Esophagus (tissue), 2 donors: ENCODE measurements around the gene ADAMTS9. TPM values are rescaled to one million over a fixed set of nuclear protein-coding genes. Genes with fewer than 3 reads are reported as not detected.

Experiments
- H3K27ac ChIP-seq, 2 donors: one replicate each; pipeline ENCODE4 v1.5.1; 2013; ENCODE audit warnings: low read depth in 2 of 2, mild to moderate bottlenecking in 2 of 2, inconsistent platforms in 1 of 2, low read length in 1 of 2, moderate library complexity in 1 of 2
- H3K27me3 ChIP-seq, 2 donors: one replicate each; pipeline ENCODE4 v1.6.1; 2013; ENCODE audit warnings: low read length in 2 of 2, control low read depth in 1 of 2, mild to moderate bottlenecking in 1 of 2; ENCODE audit not compliant: insufficient read depth in 2 of 2, control insufficient read depth in 1 of 2
- H3K36me3 ChIP-seq, 2 donors: one replicate each; pipeline ENCODE4 v1.6.1; 2013; ENCODE audit warnings: low read length in 1 of 2; ENCODE audit not compliant: control insufficient read depth in 2 of 2, insufficient read depth in 2 of 2
- H3K4me1 ChIP-seq, 2 donors: one replicate each; pipeline ENCODE4 v1.6.1; 2013; ENCODE audit warnings: low read length in 1 of 2; ENCODE audit not compliant: control insufficient read depth in 2 of 2, insufficient read depth in 2 of 2
- H3K4me3 ChIP-seq, 2 donors: one replicate each; pipeline ENCODE4 v1.5.1; 2013; ENCODE audit warnings: low read length in 2 of 2, mild to moderate bottlenecking in 2 of 2, low read depth in 1 of 2, moderate library complexity in 1 of 2
- H3K9me3 ChIP-seq, 2 donors: one replicate each; pipeline ENCODE4 v1.6.1; 2013; ENCODE audit warnings: mild to moderate bottlenecking in 2 of 2, low read depth in 1 of 2, low read length in 1 of 2, moderate library complexity in 1 of 2; ENCODE audit not compliant: control insufficient read depth in 2 of 2, insufficient read depth in 1 of 2
- WGBS, 2 donors: extraction: QIAGEN DNeasy Blood & Tissue Kit; methylation state at CpG; one replicate each; pipeline ENCODE4 v1.1.7; 2013; 5-methylcytosine and 5-hydroxymethylcytosine counted together
- polyA plus RNA-seq, 2 donors: library from polyadenylated mRNA; stranded (reverse); fragments of 200-250 nt; gene quantifications; one replicate each; pipeline ENCODE4 v1.2.3, GENCODE V29; 2013
- donor health status: healthy with polysubstance abuse.
- donor health status: Bipolar disorder and iron deficiency.

The ADAMTS9 gene
- 1 to 10 TPM; 3.1 to 3.3 TPM for polyA plus RNA-seq

DNA sequence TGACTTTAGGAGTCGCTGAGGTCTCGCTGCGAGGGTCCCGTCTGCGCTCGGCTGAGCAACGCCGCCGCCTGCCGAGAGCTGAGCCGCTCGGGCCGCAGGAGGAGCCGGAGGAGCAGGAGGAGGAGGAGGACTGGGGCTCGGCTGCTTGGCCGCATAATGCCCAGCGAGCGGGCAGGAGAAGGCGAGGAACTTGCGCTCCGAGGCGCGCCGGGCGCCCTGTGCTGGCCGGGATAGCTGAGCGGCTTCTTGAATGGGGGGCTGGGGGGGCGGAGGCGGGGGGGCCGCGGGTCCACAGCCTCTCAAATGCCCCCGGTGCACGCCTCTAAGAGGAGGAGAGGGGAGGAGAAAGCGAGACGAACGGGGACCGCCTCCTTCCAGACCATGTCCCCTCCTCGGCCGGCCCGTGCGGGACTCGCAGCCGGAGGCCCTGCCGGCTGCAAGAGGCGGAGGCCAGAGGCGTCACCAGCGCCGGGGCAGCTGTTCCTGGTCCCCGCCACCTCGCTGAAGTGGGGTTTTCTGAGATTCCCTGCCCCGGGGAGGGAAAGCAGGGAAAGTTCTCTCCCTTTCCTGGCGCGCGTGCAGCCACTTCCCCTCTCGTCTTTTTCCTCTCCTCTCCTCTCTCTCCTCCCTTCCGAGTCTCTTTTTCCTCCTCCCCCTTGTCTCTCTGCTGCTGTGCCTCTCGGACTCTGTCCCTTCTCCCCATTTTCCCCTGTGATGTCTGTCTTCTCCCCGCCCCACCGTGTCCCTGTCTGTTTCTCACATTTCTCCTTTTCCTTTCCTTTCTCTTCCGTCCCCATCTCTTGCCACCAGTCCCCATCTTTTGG is at the start of gene ADAMTS9:
Gene ADAMTS9 (minus strand): TSS at position 220 of the 824 bp plus-strand sequence. CDS start 343 bp downstream, outside the sequence.
- Histone ChIP-seq H3K27me3 (no peaks in the 10 kb centered on the region), H3K36me3 (no peaks in the 10 kb centered on the region), H3K27ac (peak within 1 kb of the TSS; percentile 85 to 88), H3K4me3 (peak within 1 kb of the TSS; percentile 63 to 67), H3K9me3 (no peaks in the 10 kb centered on the region), H3K4me1 (peaks cover 0 to 2% of the 10 kb centered on the region in 2 donors)
- WGBS, 2 donors: 2% methylated on average over 46 to 60 of the region's 60 CpGs

GRCh38 chr3:64732576-64732975 is 44.8 kb upstream of the ADAMTS9 start:
- H3K36me3 ChIP-seq: no peaks in the 10 kb centered on the region
- H3K9me3 ChIP-seq: no peaks in the 10 kb centered on the region
- no peak overlapping the region for H3K27ac ChIP-seq
- H3K4me1 ChIP-seq: no peaks in the 10 kb centered on the region
- no peaks in the 10 kb centered on the region for H3K27me3 ChIP-seq
- WGBS, 2 donors: 79 to 94% methylated on average over 1 of the region's 1 CpG
- H3K4me3 ChIP-seq: no peak overlapping the region

GRCh38 chr3:64730681-64731080 is 42.9 kb upstream of the ADAMTS9 start:
- 65 to 71% methylated on average over 3 of the region's 3 CpGs for WGBS, 2 donors
- no peak overlapping the region for H3K27ac ChIP-seq
- no peaks in the 10 kb centered on the region for H3K4me1 ChIP-seq
- no peaks in the 10 kb centered on the region for H3K36me3 ChIP-seq
- H3K4me3 ChIP-seq: no peak overlapping the region
- no peaks in the 10 kb centered on the region for H3K9me3 ChIP-seq
- no peaks in the 10 kb centered on the region for H3K27me3 ChIP-seq

DNA sequence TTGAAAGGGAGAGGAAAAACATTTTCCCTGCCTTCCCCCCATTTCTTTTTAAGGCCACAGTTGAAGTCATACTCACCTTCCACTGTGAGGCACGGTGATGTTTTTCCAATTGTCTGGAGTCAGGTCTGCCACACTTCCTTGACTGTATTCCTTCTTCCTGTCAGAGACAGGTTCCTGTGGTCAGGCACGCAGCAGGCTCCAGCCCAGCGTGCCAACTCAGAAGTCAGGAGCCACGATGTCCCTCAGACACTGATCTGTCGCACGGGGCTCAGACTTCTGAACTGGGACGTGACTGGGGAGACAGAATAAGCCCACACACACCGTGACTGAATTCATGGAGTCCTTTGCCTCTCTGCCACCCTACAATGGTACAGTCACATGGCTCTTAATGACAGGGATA is 41.2 kb upstream of the ADAMTS9 start:
- 77 to 91% methylated on average over 8 of the region's 8 CpGs for WGBS, 2 donors
- Histone ChIP-seq H3K36me3 (no peaks in the 10 kb centered on the region), H3K27me3 (no peaks in the 10 kb centered on the region), H3K4me1 (no peaks in the 10 kb centered on the region), H3K27ac (no peak overlapping the region), H3K9me3 (no peaks in the 10 kb centered on the region), H3K4me3 (no peak overlapping the region)

DNA sequence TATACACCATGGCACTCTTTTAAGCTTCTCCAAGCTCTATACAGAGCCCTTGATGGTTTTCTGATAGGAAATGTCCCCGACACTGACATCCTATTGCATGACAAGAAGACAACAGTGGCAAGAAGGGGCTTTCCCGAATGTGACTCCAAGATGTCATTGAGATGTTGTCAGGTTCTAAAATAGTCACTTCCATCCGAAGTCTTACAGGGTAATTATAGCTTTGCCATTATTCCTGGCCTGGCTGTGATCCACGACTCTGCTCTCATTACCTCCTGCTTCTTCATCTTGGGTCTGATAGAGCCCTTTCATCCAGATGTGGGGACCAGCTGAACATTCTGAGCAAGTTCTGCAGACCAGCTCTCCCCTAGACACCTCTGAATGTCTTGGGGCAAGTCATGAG is 40.6 kb upstream of the ADAMTS9 start:
- no peaks in the 10 kb centered on the region for H3K9me3 ChIP-seq
- H3K36me3 ChIP-seq: no peaks in the 10 kb centered on the region
- H3K4me3 ChIP-seq: no peak overlapping the region
- no peak overlapping the region for H3K27ac ChIP-seq
- WGBS, 2 donors: 46 to 59% methylated on average over 4 of the region's 4 CpGs
- no peaks in the 10 kb centered on the region for H3K4me1 ChIP-seq
- no peaks in the 10 kb centered on the region for H3K27me3 ChIP-seq

DNA sequence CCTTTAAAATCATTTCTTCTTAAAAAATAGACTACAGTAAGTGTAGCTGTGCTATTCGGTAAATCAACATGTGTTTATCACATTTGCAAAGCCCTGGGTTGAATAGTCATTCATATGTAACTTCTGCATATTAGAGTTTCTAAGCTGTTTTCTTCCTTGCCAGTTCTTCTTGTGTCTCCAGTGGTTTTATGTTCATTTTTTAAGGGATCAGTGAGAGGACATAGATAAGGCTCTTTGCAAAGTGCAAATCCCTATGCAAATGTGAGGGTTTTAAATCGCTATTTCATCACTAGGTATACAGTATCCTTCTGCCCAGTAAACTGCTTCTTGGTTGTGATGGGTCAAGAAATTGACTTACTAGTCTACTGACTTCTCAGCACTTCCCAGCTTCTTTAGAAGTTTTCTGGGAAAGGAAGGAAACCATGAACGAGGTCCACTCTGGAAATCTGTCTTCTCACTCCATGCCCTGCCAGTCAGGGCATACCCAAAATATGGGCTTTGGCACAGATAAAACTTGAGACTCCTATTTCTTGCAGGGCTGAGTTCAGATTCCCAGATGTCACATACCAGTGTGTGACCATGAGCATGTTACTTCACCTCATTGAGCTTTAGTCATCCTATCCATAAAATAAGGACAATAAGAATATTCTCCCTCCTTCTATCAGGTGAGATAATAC is 38.8 kb upstream of the ADAMTS9 start:
- Histone ChIP-seq H3K4me1 (no peaks in the 10 kb centered on the region), H3K27me3 (no peaks in the 10 kb centered on the region), H3K36me3 (no peaks in the 10 kb centered on the region), H3K4me3 (no peak overlapping the region), H3K27ac (no peak overlapping the region), H3K9me3 (no peaks in the 10 kb centered on the region)
- WGBS, 2 donors: 83 to 87% methylated on average over 3 of the region's 3 CpGs

- H3K9me3 ChIP-seq: no peaks in the 10 kb centered on the region
- 75 to 78% methylated on average over 4 of the region's 4 CpGs for WGBS, 2 donors
- no peak overlapping the region for H3K4me3 ChIP-seq
- H3K27me3 ChIP-seq: no peaks in the 10 kb centered on the region
- H3K36me3 ChIP-seq: no peaks in the 10 kb centered on the region
- H3K4me1 ChIP-seq: no peaks in the 10 kb centered on the region
- no peak overlapping the region for H3K27ac ChIP-seq
These were observed 31.2 kb upstream of the ADAMTS9 start for GRCh38 chr3:64718976-64719375.

DNA sequence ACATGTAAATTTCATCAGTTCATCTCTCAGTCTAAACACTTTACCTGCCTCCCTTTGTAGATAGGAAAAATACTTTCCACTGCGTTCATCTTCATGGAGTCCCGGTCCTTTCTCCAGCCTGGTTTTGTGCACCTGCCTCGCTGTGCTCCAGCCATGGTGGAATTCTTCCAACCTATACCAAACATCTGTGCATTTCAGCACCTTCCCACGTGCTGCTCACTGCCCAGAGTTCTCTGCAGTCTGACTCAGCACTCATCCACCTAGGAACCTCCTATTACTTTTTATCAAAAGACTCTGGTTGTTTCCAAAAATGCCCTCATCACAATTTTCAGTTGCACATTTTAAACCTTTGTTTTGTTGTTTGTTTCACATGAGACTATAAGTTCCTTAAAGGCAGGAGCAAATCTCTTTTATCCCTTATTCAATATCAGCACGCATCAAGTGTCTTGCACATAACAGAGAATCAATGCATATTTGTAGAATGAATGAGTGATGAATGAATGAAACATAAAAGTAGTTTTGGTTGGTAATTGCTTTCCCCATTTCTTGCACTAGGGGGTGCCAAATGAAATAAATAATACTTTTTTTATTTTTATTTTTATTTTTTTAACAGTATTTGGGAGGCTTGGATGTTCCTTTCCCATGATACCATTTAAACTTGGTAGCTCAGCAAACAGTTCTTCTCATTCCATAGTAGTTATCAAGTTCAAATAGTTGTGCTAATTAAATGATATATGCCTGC is 30.2 kb upstream of the ADAMTS9 start:
- WGBS, 2 donors: 73 to 76% methylated on average over 5 of the region's 5 CpGs
- Histone ChIP-seq H3K9me3 (no peaks in the 10 kb centered on the region), H3K4me1 (no peaks in the 10 kb centered on the region), H3K27ac (no peak overlapping the region), H3K36me3 (no peaks in the 10 kb centered on the region), H3K4me3 (no peak overlapping the region), H3K27me3 (no peaks in the 10 kb centered on the region)

- H3K27ac ChIP-seq: no peak overlapping the region
- H3K4me1 ChIP-seq: no peaks in the 10 kb centered on the region
- 84 to 85% methylated on average over 3 of the region's 3 CpGs for WGBS, 2 donors
- H3K36me3 ChIP-seq: no peaks in the 10 kb centered on the region
- no peak overlapping the region for H3K4me3 ChIP-seq
- no peaks in the 10 kb centered on the region for H3K9me3 ChIP-seq
- H3K27me3 ChIP-seq: no peaks in the 10 kb centered on the region
These were observed 29.6 kb upstream of the ADAMTS9 start for GRCh38 chr3:64717411-64717810.
